Measurements from ENCODE around the gene RFX2.

RFX2 gene

GRCh38 chr19:6103217-6103644 lies 7.1 kb downstream of the RFX2 start:
- DNase-seq: peak; percentile 37

DNA sequence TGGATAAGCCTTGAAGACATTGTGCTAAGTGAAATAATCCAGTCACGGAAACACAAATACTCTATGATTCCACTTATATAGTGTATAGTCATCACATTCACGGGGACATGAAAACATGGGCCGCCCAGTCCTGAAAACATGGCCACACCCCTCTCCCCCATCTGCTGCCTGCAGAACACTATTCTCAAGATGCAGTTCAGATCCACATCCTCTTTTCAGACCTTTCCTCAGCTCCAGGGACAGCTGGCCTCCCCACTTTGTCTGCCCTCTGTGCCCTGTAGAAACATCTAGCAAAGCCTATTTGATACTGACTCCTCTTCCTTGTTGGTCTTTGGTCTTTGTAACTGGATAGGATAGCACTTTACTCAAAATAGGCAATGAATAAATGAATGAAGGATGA lies 8.3 kb downstream of the RFX2 start:
- no peak for DNase-seq

- DNase-seq: no peak
Observed at GRCh38 chr19:6101291-6101825, 8.9 kb downstream of the RFX2 start.

- no peak for DNase-seq
Observed at GRCh38 chr19:6100284-6100915, 9.9 kb downstream of the RFX2 start.

DNA sequence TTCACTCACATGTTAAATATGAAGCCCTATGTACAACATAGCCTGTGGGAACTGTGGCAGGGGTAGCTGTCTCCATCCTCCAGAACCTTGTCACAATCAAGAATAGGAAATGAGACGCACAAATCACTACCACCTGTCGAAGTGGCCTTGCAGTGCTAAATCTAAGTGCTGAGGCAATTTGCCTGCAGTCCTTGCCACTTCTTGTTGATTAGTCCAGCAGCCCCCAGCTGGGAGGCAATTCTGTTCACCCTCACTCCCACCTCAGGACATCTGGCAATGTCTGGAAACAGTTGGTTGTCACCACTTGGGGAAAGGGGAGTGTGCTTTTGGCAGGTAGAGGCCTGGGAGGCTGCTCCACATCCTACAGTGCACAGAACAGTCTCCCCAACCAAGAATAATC lies 10.7 kb downstream of the RFX2 start:
- no peak for DNase-seq

DNA sequence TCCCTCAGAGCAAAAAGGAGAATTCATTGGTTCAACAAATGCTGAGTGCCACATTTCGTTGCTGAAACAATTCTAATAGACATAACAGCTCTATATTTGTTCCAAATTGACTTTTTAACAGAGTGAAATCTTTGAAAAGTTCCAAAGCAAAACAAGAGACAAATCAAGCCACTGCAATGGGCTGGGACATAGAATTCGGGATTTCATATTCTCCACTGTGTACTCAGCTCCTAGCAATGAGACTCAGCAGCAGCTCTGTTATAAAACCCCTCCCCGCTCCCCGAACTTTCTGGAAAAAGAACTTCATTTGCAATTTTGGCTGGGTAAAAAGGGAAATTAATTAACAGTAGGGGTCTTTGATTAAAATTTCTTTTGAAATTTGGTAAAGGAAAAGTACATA lies 11.3 kb downstream of the RFX2 start:
- DNase-seq: no peak

DNA sequence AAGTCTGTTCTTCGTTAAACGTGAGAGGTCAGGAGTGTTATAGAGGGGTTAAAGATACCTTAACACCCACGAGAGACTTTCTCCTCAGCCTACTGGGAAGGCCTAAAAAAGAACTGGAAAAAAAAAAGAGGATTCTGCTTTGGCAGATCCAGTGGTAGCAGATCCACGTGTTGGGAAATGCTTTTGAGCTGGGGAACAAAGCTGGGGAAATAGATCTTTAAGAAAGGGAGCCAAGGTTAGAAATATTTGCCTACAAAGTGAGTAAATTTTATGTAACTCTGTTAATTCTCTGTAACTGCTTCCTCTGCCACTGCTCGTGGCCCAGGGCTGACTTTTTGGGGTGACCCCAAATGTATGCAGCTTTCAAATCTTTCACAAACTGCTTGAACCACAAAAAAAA lies 11.7 kb downstream of the RFX2 start:
- DNase-seq: no peak

DNA sequence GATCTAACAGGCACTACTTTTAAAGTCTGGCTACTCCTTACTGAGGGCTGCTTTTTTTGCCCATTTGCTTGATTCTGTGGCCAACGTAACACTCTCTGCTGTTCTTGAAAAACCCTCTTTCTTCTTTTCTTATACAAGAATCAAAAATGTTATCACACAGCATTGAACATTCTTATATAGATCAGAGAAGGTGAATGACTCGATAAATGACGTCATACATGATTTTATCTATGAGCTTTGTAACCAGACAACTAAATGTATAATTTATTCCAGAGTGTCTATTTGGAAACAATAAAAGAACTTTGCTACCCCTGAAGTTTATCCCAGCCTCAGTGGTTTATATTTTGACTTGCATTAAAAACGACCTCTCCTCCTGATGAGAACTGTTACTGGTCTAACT lies 12.4 kb downstream of the RFX2 start:
- no peak for DNase-seq

GRCh38 chr19:6095760-6096159 lies 14.5 kb downstream of the RFX2 start:
- DNase-seq: no peak

DNA sequence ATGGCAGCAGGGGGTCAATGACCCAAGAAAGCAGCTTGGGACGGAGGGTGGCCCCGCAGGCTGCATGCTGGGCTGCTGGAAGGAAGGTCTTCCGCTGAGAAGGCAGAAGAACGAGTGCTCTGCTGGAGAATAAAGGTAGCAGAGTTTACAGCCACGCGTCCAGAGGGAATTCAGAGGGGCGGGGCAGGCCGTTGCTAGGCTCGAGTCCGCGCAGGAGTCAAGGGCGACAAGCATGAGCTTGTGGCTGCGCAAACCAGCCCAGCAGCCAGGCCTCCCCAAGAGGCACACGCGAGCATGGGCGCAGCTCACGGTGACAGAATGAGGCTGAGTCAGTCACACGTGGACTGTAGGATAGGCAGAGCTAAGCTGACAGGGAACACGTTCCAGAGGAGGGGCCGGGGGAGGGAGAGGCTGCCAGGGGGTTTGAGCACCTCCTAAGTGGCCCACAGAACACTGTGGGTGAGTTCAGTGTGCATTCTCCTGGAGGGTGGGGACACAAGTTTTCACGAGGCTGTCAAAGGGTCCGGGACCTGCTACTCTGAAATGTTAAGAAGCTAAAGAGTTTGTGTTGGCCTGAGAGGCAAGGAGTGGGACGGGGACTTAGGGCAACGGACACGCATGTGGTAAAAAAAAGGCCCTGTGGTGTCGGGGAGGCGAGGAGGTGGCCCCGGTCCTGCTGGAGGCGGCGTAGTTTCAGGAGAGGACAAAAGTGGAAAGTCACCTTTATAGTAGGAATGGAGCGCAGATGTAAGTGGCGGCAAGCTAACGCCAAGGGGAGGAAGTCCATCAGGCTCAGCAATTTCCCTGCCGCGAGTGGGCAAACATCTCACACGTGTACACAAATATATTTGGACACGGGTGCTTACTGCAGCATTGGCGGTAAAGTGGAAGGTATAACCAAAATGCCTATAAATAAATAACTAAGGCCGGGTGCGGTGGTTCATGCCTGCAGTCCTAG lies 17.7 kb downstream of the RFX2 start:
- DNase-seq: peak; percentile 52

GRCh38 chr19:6091771-6092291 lies 18.5 kb downstream of the RFX2 start:
- peak; percentile 50 for DNase-seq

- no peak for DNase-seq
Observed at GRCh38 chr19:6090634-6091033, 19.7 kb downstream of the RFX2 start.

DNA sequence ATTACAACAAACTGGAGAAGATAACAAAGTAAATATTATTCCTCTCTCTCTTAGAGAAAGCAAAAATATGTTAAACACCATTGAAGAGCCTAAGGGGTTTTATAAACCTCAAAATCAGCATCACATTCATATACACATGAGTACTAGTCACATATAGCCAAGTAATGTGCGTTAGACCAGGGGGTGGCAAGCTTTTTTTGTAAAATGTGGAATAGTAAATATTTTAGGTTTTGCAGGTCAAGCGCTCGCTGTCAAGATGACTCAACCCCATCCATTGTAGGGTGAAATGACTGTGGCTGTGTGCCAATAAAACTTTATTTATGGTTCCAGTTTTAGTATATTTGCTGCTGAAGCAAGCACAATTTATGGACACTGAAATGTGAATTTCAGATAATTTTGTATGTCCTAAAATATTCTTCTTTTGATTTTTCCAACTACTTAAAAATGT lies 21.7 kb downstream of the RFX2 start:
- DNase-seq: peak; percentile 44

DNA sequence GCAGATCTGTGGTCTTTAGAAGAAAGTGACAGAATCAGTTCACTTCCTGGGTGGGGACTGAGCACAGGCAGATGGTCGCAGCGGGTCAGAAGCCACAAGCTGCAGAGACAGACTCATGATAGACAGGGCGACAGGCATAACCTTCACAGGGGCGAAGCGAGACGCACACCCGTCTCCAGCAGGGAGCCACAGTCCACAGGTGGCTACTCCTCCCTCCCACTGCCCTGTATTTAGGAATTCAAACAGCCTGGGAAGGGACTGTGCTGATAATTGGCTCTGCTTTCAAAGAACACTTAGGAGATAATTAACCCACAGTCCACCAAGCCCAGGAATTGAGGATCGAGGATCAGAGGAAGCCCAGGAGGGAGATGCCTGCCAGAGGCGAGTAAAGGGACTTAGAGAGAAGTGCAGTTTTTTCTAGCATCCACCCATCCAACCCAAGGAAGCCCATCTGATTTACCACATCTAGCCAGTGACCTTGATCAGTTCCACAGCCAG lies 23.2 kb downstream of the RFX2 start:
- peak; percentile 52 for DNase-seq

DNA sequence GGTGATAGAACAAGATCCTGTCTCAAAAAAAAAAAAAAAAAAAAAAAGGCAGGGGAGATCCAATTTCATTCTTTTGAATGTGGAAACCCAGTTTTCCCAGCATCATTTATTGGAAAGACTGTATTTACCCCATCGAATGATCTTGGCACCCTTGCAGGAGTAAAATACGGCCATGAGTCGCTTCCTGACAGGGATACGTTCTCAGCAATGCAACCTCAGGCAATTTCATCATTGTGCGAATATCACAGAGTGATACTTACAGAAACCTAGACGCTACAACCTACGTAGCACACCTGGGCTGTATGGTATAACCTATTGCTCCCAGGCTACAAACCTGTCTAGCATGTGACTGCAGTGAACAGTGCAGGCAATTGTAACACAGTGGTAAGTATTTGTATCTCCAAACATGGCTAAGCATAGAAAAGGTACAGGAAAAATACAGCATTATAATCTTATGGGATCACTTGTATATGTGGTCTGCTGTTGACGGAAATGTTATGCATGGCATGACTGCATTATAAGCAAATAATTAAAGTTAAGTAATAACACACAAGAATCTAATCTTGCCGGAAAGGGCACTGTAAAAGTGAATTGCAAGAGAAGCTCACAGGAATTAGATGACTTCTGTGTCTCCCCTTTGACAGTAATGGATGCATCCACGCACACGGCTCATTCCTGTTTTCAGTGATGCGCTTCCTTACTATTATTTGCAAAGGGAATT lies 24.1 kb downstream of the RFX2 start:
- DNase-seq: no peak

- no peak for DNase-seq
Observed at GRCh38 chr19:6084821-6085220, 25.5 kb downstream of the RFX2 start.

- DNase-seq: no peak
Observed at GRCh38 chr19:6079107-6079506, 31.2 kb downstream of the RFX2 start.

GRCh38 chr19:6078068-6078467 lies 32.2 kb downstream of the RFX2 start:
- DNase-seq: no peak

DNA sequence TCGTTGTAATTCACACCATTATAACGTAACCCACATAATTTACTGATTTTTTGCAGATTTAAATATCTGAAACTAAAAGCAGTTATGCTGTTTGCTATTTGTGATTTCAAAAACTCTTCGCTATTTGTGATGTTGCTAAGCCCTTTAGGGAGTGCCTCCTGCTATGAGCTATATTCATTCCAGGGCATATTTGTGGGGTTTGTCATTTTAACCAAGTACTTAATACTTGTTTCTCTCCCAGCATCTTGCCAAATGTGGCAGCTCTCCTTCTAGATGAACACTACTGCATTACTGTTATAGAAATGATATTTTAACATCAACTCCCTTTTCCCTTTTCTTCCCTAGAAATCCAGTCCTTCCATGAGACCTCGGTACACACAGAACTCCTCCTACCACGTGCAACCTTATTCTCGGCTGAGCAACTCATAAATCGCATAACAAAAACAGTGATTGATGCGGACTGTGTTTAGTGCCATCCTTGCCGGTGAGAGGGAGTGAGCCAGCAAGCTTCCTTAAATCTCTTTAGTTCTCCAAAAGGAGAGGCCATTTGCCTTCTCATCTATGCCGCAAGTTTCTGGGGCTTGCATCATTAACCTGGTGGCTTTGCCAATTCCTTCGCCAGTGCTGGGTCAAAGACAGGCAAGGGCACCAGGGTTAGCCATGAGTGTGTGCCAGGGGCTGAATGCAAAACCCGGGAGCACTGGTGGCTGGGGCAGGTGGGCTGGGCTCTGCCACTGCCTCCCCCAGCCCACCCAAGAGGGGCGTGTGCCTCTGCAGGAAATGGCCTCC lies 33.4 kb downstream of the RFX2 start:
- peak; percentile 67 for DNase-seq

- DNase-seq: no peak
Observed at GRCh38 chr19:6076291-6076665, 34.0 kb downstream of the RFX2 start.

DNA sequence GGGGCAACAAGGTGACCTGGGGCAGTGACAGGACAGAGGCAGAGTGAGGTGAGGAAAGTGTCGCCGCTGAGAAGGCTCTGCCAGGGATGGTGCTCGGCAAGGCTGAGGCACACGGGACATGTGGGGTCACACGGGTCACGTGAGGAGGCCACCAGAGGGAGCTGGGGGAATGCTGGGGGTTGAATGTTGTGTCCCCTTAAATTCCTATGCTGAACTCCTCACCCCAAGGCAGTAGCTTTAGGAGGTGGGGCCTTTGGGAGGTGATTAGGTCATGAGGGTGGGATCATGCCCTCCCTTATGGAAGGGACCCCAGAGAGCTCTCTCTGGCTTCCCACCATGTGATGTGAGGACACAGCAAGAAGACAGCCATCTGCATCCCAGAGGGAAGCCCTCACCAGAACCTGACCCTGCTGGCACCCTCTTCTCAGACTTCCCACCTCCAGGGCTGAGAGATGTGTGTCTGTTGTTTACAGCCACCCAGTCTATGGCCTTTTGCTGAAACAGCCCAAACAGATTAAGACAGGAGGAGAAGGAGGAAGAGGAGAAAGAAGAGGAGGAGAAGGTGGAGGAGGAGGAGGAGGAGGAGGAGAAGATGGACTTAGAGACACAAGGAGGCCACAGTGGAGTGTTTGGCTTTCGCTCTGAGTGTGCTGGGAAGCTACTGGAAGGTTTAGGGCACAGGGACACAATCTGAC lies 35.4 kb downstream of the RFX2 start:
- DNase-seq: no peak
